Astrocyte (in vitro differentiated cells and primary cell): ENCODE measurements around the gene F2R. TPM values are rescaled to one million over a fixed set of nuclear protein-coding genes. Genes with fewer than 3 reads are reported as not detected.
A peak's percentile ranks its signal among the peaks of the same experiment; 100 is the strongest.

ENCODE experiments used
- DNase-seq: peaks from one replicate; pipeline ENCODE4 v3.0.0-alpha.2; 2010; ENCODE audit warnings: low read depth
- FAIRE-seq: peaks from 2 replicates; lab custom pipeline; 2011; peaks lifted over from hg19 to GRCh38; lab: Jason Lieb, UNC
- H2AFZ ChIP-seq: 2 replicates; pipeline ENCODE4 v1.6.0; 2012; ENCODE audit warnings: low read depth, low read length, inconsistent platforms
- H3K27ac ChIP-seq: 2 replicates; pipeline ENCODE4 v1.5.1; 2011; ENCODE audit warnings: low read depth, low read length, inconsistent platforms
- H3K27me3 ChIP-seq: 2 replicates; pipeline ENCODE4 v1.6.0; 2011; ENCODE audit warnings: low read length, inconsistent platforms; ENCODE audit not compliant: insufficient read depth
- H3K36me3 ChIP-seq: 2 replicates; pipeline ENCODE4 v1.5.1; 2011; ENCODE audit warnings: low read length, inconsistent platforms; ENCODE audit not compliant: insufficient read depth
- H3K4me1 ChIP-seq: 2 replicates; pipeline ENCODE4 v1.5.1; 2011; ENCODE audit warnings: low read length, inconsistent platforms; ENCODE audit not compliant: insufficient read depth
- H3K4me2 ChIP-seq: 2 replicates; pipeline ENCODE4 v1.6.0; 2012; ENCODE audit warnings: low read length, inconsistent platforms
- H3K4me3 ChIP-seq: 2 replicates; pipeline ENCODE4 v1.5.1; 2011; ENCODE audit warnings: low read depth, mild to moderate bottlenecking, low read length, inconsistent platforms; ENCODE audit not compliant: insufficient read depth
- H3K79me2 ChIP-seq: 2 replicates; pipeline ENCODE4 v1.6.0; 2012; ENCODE audit warnings: mild to moderate bottlenecking, low read length, inconsistent platforms; ENCODE audit not compliant: insufficient read depth
- H3K9ac ChIP-seq: 2 replicates; pipeline ENCODE4 v1.6.0; 2012; ENCODE audit warnings: mild to moderate bottlenecking, low read length, inconsistent platforms
- H3K9me3 ChIP-seq: 2 replicates; pipeline ENCODE4 v1.5.1; 2012; ENCODE audit warnings: low read depth, mild to moderate bottlenecking, low read length, inconsistent platforms; ENCODE audit not compliant: insufficient read depth
- H4K20me1 ChIP-seq: 2 replicates; pipeline ENCODE4 v1.6.0; 2012; ENCODE audit warnings: low read length, inconsistent platforms; ENCODE audit not compliant: insufficient read depth
- H3K27ac Mint-ChIP-seq: one replicate; pipeline ENCODE4 v1.8.0; 2021; ENCODE audit warnings: mild to moderate bottlenecking, mixed read lengths; ENCODE audit not compliant: unreplicated experiment
- H3K27me3 Mint-ChIP-seq: one replicate; pipeline ENCODE4 v1.8.0; 2021; ENCODE audit warnings: low read depth, mixed read lengths; ENCODE audit not compliant: unreplicated experiment
- H3K36me3 Mint-ChIP-seq: one replicate; pipeline ENCODE4 v1.8.0; 2021; ENCODE audit warnings: low read depth, mixed read lengths; ENCODE audit not compliant: unreplicated experiment
- H3K4me1 Mint-ChIP-seq: one replicate; pipeline ENCODE4 v1.8.0; 2021; ENCODE audit warnings: low read depth, mixed read lengths; ENCODE audit not compliant: unreplicated experiment
- H3K4me3 Mint-ChIP-seq: one replicate; pipeline ENCODE4 v1.8.0; 2021; ENCODE audit warnings: mild to moderate bottlenecking, moderate library complexity, mixed read lengths; ENCODE audit not compliant: unreplicated experiment
- H3K9me3 Mint-ChIP-seq: one replicate; pipeline ENCODE4 v1.8.0; 2021; ENCODE audit warnings: mild to moderate bottlenecking, mixed read lengths; ENCODE audit not compliant: unreplicated experiment
- EZH2 ChIP-seq: IDR thresholded peaks from 2 replicates; pipeline ENCODE4 v1.6.1; 2012; ENCODE audit warnings: mild to moderate bottlenecking, low read length, inconsistent platforms; ENCODE audit not compliant: insufficient read depth
- total RNA-seq: library from RNA; stranded (reverse); gene quantifications from 2 replicates; pipeline ENCODE4 v1.2.1, GENCODE V29; 2021
- TF ChIP-seq, protein P1 (sequence below): IDR thresholded peaks from 2 replicates; pipeline ENCODE4 v1.5.1; 2011; ENCODE audit warnings: low read depth, mild to moderate bottlenecking, inconsistent platforms, low read length, moderate library complexity; ENCODE audit not compliant: insufficient read depth

F2R gene
- total RNA-seq, 1 donor from 2014 or later = 285 TPM

DNA sequence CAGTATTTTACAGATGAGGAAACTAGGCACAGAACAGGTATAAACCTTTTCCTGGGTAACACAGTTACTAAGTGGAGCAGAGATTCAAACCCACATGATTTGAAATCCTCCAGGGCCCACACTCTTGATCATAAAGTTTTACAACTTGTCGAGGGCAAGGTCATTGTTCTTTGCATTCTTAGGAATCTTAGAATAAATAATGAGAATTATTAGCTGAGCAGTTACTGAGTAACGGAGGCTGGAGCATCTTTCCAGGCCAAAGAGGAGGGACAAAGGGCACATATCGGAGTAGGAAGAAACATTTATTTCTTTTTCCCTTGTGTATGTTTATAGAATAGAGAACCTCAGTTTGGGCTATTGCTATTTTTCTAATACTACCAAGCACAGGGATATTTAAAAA, 27.1 kb upstream of the F2R start:
- peaks cover 60% of the 10 kb centered on the region for H3K4me1 Mint-ChIP-seq
- no peaks in the 10 kb centered on the region for H3K27me3 ChIP-seq
- H3K9ac ChIP-seq = peak overlapping the region; percentile 37
- no peaks in the 10 kb centered on the region for H3K79me2 ChIP-seq
- no peak for DNase-seq
- H3K4me3 ChIP-seq = no peak overlapping the region
- TF ChIP-seq, protein P1, sequence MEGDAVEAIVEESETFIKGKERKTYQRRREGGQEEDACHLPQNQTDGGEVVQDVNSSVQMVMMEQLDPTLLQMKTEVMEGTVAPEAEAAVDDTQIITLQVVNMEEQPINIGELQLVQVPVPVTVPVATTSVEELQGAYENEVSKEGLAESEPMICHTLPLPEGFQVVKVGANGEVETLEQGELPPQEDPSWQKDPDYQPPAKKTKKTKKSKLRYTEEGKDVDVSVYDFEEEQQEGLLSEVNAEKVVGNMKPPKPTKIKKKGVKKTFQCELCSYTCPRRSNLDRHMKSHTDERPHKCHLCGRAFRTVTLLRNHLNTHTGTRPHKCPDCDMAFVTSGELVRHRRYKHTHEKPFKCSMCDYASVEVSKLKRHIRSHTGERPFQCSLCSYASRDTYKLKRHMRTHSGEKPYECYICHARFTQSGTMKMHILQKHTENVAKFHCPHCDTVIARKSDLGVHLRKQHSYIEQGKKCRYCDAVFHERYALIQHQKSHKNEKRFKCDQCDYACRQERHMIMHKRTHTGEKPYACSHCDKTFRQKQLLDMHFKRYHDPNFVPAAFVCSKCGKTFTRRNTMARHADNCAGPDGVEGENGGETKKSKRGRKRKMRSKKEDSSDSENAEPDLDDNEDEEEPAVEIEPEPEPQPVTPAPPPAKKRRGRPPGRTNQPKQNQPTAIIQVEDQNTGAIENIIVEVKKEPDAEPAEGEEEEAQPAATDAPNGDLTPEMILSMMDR = no peak
- TF ChIP-seq EZH2 = no peak
- H3K27ac ChIP-seq = peak overlapping the region; percentile 98
- peak overlapping the region; percentile 98 for H3K27ac Mint-ChIP-seq
- H3K27me3 Mint-ChIP-seq = no peaks in the 10 kb centered on the region
- H3K36me3 ChIP-seq = no peaks in the 10 kb centered on the region
- no peaks in the 10 kb centered on the region for H3K9me3 ChIP-seq
- no peak overlapping the region for H2AFZ ChIP-seq
- no peak overlapping the region for H3K4me3 Mint-ChIP-seq
- H4K20me1 ChIP-seq = no peaks in the 10 kb centered on the region
- H3K4me1 ChIP-seq = peaks cover 34% of the 10 kb centered on the region
- no peaks in the 10 kb centered on the region for H3K36me3 Mint-ChIP-seq
- peak overlapping the region; percentile 57 for H3K4me2 ChIP-seq
- FAIRE-seq = no peak
- H3K9me3 Mint-ChIP-seq = peaks cover 8% of the 10 kb centered on the region

DNA sequence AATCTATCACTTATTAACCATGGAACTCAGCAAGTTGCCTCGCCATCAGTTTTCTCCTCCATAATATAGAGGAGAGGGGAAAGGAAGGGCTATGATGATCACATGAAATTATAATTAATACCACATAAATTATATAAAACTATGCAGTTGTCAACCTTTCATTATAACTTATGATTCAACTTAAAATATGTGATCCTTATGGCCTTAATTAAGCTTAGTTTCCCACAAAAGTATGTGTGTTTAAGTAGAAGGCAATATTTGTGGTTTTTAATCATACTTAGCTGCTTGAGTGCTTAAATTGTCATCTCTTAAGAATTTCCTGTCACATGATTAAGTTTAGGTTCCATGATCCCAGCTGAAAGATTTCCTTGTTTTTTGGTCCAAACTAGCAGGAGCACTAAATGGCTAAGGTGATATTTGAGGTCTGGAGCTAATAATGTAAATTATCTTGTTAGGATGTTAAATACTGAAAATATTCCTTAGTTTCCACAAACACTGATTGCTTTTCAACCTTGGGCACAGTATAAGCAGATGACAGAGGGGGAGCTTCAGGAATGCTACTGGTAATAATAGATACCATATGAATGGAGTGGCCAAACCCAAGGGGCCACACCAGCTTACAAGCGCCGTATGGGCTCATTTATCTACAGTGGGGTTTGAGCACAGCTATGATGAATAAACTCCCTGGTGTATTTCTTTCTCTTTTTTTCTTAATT, 26.4 kb upstream of the F2R start:
- no peaks in the 10 kb centered on the region for H3K79me2 ChIP-seq
- peak overlapping the region; percentile 57 for H3K4me2 ChIP-seq
- H3K36me3 ChIP-seq = no peaks in the 10 kb centered on the region
- TF ChIP-seq, protein P1 = no peak
- TF ChIP-seq EZH2 = no peak
- Mint-ChIP-seq H3K4me3 (no peak overlapping the region), H3K27ac (peak overlapping the region; percentile 98), H3K9me3 (peaks cover 8% of the 10 kb centered on the region), H3K4me1 (peaks cover 59% of the 10 kb centered on the region), H3K36me3 (no peaks in the 10 kb centered on the region), H3K27me3 (no peaks in the 10 kb centered on the region)
- peak; percentile 99 for DNase-seq
- H3K27me3 ChIP-seq = no peaks in the 10 kb centered on the region
- H3K9me3 ChIP-seq = no peaks in the 10 kb centered on the region
- peak overlapping the region; percentile 98 for H3K27ac ChIP-seq
- peak overlapping the region; percentile 65 for H3K9ac ChIP-seq
- H3K4me1 ChIP-seq = peaks cover 34% of the 10 kb centered on the region
- no peaks in the 10 kb centered on the region for H4K20me1 ChIP-seq
- no peak overlapping the region for H2AFZ ChIP-seq
- FAIRE-seq = peak; percentile 93
- H3K4me3 ChIP-seq = peak overlapping the region; percentile 8

DNA sequence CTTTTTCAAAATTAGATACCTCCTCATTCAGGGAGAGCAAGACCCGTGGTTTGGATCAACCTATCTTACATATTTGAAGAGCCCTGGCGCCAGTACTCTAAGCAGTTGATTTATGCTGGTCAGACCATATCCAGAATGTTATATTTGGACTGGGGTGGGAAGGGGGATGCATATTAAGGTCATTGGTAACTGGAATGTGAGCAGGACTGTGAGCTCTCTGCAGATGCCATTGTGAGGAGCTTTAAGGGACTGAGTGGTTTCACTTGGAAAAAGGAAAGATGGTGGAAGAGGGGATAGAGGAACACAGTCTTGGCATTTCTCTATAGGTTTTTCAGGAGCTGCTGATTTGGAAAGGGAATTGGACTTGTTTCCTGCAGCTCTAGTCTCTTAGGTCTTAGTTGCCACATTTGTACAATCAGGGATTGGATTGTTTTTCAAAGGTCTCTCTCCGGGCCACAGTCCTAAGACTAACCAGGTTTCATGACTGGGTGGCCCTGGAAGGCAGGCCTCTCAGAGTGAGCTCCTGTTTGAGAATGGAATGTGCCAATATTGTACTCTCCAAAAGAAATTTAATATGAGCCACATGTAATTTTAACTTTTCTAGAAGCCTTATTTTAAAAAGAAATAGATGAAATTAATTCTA, 25.8 kb upstream of the F2R start:
- H3K4me1 Mint-ChIP-seq = peaks cover 54% of the 10 kb centered on the region
- DNase-seq (no peak), FAIRE-seq (no peak)
- Histone ChIP-seq H3K9ac (peak overlapping the region; percentile 65), H3K9me3 (no peaks in the 10 kb centered on the region), H2AFZ (no peak overlapping the region), H3K4me2 (peak overlapping the region; percentile 57), H3K27me3 (no peaks in the 10 kb centered on the region), H3K79me2 (no peaks in the 10 kb centered on the region), H3K27ac (peak overlapping the region; percentile 98), H3K36me3 (no peaks in the 10 kb centered on the region), H3K4me1 (peaks cover 34% of the 10 kb centered on the region), H3K4me3 (peak overlapping the region; percentile 8), H4K20me1 (no peaks in the 10 kb centered on the region)
- peaks cover under 1% of the 10 kb centered on the region for H3K36me3 Mint-ChIP-seq
- TF ChIP-seq, protein P1 = no peak
- TF ChIP-seq EZH2 = no peak
- H3K9me3 Mint-ChIP-seq = peaks cover 8% of the 10 kb centered on the region
- no peak overlapping the region for H3K4me3 Mint-ChIP-seq
- no peaks in the 10 kb centered on the region for H3K27me3 Mint-ChIP-seq
- peak overlapping the region; percentile 96 for H3K27ac Mint-ChIP-seq
